ENCODE data around the gene DHRSX. TPM values are rescaled to one million over a fixed set of nuclear protein-coding genes. Genes with fewer than 3 reads are reported as not detected.

DHRSX gene
- total and polyA plus RNA-seq, 2 of the 13 experiments (the other 11 are each of a cell fraction or from before 2014, with no cell fraction given), result 15.5 to 24.3 TPM

GRCh38 chrX:2451501-2452316, 49.1 kb downstream of the DHRSX start:
- DNase-seq (ENCODE audit: low spot score), result no peak
- POLR2A ChIA-PET, result no interaction called here
- Histone ChIP-seq H4K20me1 (ENCODE audit: insufficient read depth, low read length) (no peaks in the 10 kb centered on the region; the same call in 1 of the 2 replicates), H3K9me3 (ENCODE audit: low read length) (no peaks in the 10 kb centered on the region), H3K4me1 (ENCODE audit: insufficient read depth, low read length) (no peaks in the 10 kb centered on the region), H3K4me2 (ENCODE audit: low read depth, low read length) (no peak overlapping the region), H3K4me3 (replicated peaks in 1 of 3; ENCODE audit: insufficient read depth in 1 of 3, low read depth in 2 of 3, low read length in 3 of 3) (no peak overlapping the region), H3K27me3 (ENCODE audit: control insufficient read depth in 1 of 2, insufficient read depth in 2 of 2, low read length in 2 of 2) (no peaks in the 10 kb centered on the region), H3K27ac (ENCODE audit: extremely low read length, insufficient read depth, low read length) (no peak overlapping the region), H3K79me2 (ENCODE audit: insufficient read depth, low read length) (peaks cover 16% of the 10 kb centered on the region), H3K36me3 (replicated peaks in 1 of 2; ENCODE audit: control insufficient read depth in 1 of 2, insufficient read depth in 2 of 2, low read length in 2 of 2) (no peaks in the 10 kb centered on the region), H2AFZ (ENCODE audit: low read length) (no peak overlapping the region), H3K9ac (ENCODE audit: insufficient read depth, low read depth, low read length) (no peak overlapping the region)
- in situ Hi-C loops (cut with HindIII; ENCODE audit: extremely low pct_ligation_motif_present, low pct_unique_long_range_greater_than_20kb) (no loop called here), intact Hi-C loops (cut with micrococcal nuclease; ENCODE audit: unreplicated experiment) (no loop called here)
- 99% methylated on average over 22 of the region's 25 CpGs for WGBS (ENCODE audit: low lambda C conversion rate)
- CTCF ChIA-PET (ENCODE audit: low intra/inter-chr PET ratio, low total read pairs), result no interaction called here
- BruUV-seq (replicated peaks), result no TSS peak
- no peak for ATAC-seq
- no peak for FAIRE-seq
- TF ChIP-seq NCOR1 (IDR thresholded peaks at IDR 0.05; ENCODE audit: borderline replicate concordance, low read length), result no peak
- TF ChIP-seq ZNF512B (CRISPR knock-in tag; IDR thresholded peaks at IDR 0.05; ENCODE audit: borderline replicate concordance), result no peak
- no peak for TF ChIP-seq SAP130 (CRISPR knock-in tag; IDR thresholded peaks at IDR 0.05; ENCODE audit: low read depth)
- TF ChIP-seq PHB2 (IDR thresholded peaks at IDR 0.05; ENCODE audit: partially characterized antibody), result no peak
- no peak for TF ChIP-seq ZMAT5 (CRISPR knock-in tag; IDR thresholded peaks at IDR 0.05; ENCODE audit: borderline replicate concordance, low read depth)
- no peak for TF ChIP-seq ZNF468 (CRISPR knock-in tag; IDR thresholded peaks at IDR 0.05)
- no peak for TF ChIP-seq SP1 (IDR thresholded peaks at IDR 0.05)
- no peak for TF ChIP-seq SP1 (CRISPR knock-in tag; IDR thresholded peaks at IDR 0.05)
- no peak for TF ChIP-seq YEATS2 (CRISPR knock-in tag; IDR thresholded peaks at IDR 0.05; ENCODE audit: borderline replicate concordance)
- TF ChIP-seq HINFP (CRISPR knock-in tag; IDR thresholded peaks at IDR 0.05; ENCODE audit: low read depth), result no peak
- no peak for TF ChIP-seq TAF15 (IDR thresholded peaks at IDR 0.05; ENCODE audit: low read depth, low read length, poor library complexity, severe bottlenecking)
- TF ChIP-seq ZNF749 (CRISPR knock-in tag; IDR thresholded peaks at IDR 0.05; ENCODE audit: borderline replicate concordance), result no peak
- no peak for TF ChIP-seq SMAD3 (CRISPR knock-in tag; IDR thresholded peaks at IDR 0.05)
- TF ChIP-seq NR0B2 (CRISPR knock-in tag; IDR thresholded peaks at IDR 0.05), result no peak
- no peak for TF ChIP-seq ZNF652 (CRISPR knock-in tag; IDR thresholded peaks at IDR 0.05; ENCODE audit: borderline replicate concordance, low read depth)

All from HepG2 (cell line).